OCI-LY3 (cell line): Measurements from ENCODE around the gene NAPB.

Experiments used
- H2AFZ ChIP-seq: fragments of 200-600, 300-600 bp; shearing (Covaris generic); 2 replicates; pipeline ENCODE4 v1.6.0; 2014; ENCODE audit warnings: antibody characterized with exemption, low read depth, low read length
- H3K27ac ChIP-seq: fragments of 200-600, 300-600 bp; sonication (generic); 2 replicates; pipeline ENCODE4 v1.5.1; 2014; ENCODE audit warnings: mild to moderate bottlenecking, low read length, moderate library complexity, mixed read lengths
- H3K27me3 ChIP-seq: fragments of 200-600, 300-600 bp; sonication (generic); 2 replicates; pipeline ENCODE4 v1.6.1; 2014; ENCODE audit warnings: low read depth, low read length, mixed read lengths
- H3K36me3 ChIP-seq: fragments of 200-600, 300-600 bp; sonication (generic); replicated peaks from 2 replicates; pipeline ENCODE3; 2014; ENCODE audit warnings: low read depth, low read length, mixed read lengths
- H3K4me1 ChIP-seq: fragments of 300-600, 200-600 bp; sonication (generic); 2 replicates; pipeline ENCODE4 v1.6.1; 2014; ENCODE audit warnings: low read length, mixed read lengths
- H3K4me2 ChIP-seq: fragments of 200-600, 300-600 bp; sonication (generic); 2 replicates; pipeline ENCODE4 v1.6.1; 2014; ENCODE audit warnings: low read length, mixed read lengths
- H3K4me3 ChIP-seq: fragments of 300-600, 200-600 bp; sonication (generic); 2 replicates; pipeline ENCODE4 v1.5.1; 2014; ENCODE audit warnings: antibody characterized with exemption, mild to moderate bottlenecking, low read length, moderate library complexity
- H3K79me2 ChIP-seq: fragments of 300-600, 200-600 bp; shearing (Covaris generic); 2 replicates; pipeline ENCODE4 v1.6.1; 2014; ENCODE audit warnings: mild to moderate bottlenecking, low read length, mixed read lengths
- H3K9ac ChIP-seq: fragments of 300-600, 200-600 bp; shearing (Covaris generic); 2 replicates; pipeline ENCODE4 v1.6.0; 2014; ENCODE audit warnings: mild to moderate bottlenecking, low read length, moderate library complexity
- H3K9me3 ChIP-seq: fragments of 200-600, 300-600 bp; shearing (Covaris generic); 2 replicates; pipeline ENCODE4 v1.6.1; 2014; ENCODE audit warnings: low read length, mixed read lengths; ENCODE audit not compliant: insufficient read depth
- H4K20me1 ChIP-seq: fragments of 200-600, 300-600 bp; sonication (generic); 2 replicates; pipeline ENCODE4 v1.6.1; 2016; ENCODE audit warnings: low read length, mixed read lengths; ENCODE audit not compliant: insufficient read depth
- EZH2phosphoT487 ChIP-seq: fragments of 200-600 bp; shearing (Covaris generic); IDR thresholded peaks from 2 replicates; pipeline ENCODE4 v1.6.1; 2018; ENCODE audit warnings: antibody characterized with exemption, mixed run types, low read depth
- TF ChIP-seq, protein P1 (sequence below): fragments of 200-600, 300-600 bp; sonication (generic); IDR thresholded peaks from 2 replicates; pipeline ENCODE4 v1.5.1; 2014; ENCODE audit warnings: antibody characterized with exemption, low read length, low read depth

The NAPB gene

DNA sequence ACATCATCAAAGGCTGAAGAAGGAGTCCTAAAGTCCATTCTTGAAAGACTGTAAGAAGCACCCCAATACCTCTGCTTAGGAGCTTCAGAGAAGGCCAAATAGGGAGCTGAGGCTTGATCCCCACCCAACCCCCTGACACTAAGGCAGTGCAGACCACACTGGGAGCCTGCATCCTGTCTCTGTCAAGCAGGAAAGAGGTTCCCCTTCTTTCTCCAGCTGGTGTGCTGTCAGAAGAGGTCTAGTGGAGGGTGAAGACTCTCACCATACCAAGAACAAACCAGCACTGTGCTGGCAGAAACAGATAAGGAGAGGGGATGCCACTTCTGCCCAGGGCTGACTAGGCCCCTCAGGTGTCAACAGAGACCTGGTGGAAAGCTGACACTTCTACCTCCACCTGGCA, 39.4 kb downstream of the NAPB start:
- no peaks in the 10 kb centered on the region for H3K79me2 ChIP-seq
- H3K9me3 ChIP-seq: no peaks in the 10 kb centered on the region
- no peak overlapping the region for H3K4me3 ChIP-seq
- no peak overlapping the region for H3K4me2 ChIP-seq
- TF ChIP-seq, protein P1, sequence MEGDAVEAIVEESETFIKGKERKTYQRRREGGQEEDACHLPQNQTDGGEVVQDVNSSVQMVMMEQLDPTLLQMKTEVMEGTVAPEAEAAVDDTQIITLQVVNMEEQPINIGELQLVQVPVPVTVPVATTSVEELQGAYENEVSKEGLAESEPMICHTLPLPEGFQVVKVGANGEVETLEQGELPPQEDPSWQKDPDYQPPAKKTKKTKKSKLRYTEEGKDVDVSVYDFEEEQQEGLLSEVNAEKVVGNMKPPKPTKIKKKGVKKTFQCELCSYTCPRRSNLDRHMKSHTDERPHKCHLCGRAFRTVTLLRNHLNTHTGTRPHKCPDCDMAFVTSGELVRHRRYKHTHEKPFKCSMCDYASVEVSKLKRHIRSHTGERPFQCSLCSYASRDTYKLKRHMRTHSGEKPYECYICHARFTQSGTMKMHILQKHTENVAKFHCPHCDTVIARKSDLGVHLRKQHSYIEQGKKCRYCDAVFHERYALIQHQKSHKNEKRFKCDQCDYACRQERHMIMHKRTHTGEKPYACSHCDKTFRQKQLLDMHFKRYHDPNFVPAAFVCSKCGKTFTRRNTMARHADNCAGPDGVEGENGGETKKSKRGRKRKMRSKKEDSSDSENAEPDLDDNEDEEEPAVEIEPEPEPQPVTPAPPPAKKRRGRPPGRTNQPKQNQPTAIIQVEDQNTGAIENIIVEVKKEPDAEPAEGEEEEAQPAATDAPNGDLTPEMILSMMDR: no peak
- TF ChIP-seq EZH2phosphoT487: no peak
- H3K27ac ChIP-seq: no peak overlapping the region
- H3K4me1 ChIP-seq: no peaks in the 10 kb centered on the region
- no peaks in the 10 kb centered on the region for H3K27me3 ChIP-seq
- peaks cover 23% of the 10 kb centered on the region for H3K36me3 ChIP-seq
- H2AFZ ChIP-seq: no peak overlapping the region
- no peaks in the 10 kb centered on the region for H4K20me1 ChIP-seq
- no peak overlapping the region for H3K9ac ChIP-seq

DNA sequence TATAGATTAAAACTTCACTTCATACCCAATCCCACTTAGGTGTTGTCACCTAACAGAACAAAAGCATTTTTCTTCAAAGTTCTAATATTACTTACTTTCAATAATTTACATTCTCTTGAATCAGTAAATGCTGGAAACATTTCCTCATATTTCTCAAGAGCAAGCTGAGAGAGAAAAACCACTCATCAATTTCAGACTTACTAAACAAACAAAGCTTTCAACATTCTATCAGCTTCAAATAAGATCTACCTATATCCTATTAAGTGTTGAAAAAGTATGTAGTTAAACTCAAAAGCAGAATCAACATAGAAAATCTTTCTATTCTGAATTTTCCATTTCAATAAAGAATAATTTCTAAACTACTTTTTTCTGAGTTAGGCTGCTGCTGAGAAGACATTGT, 41.5 kb downstream of the NAPB start:
- Histone ChIP-seq H3K9ac (no peak overlapping the region), H3K4me1 (no peaks in the 10 kb centered on the region), H3K27ac (no peak overlapping the region), H3K79me2 (no peaks in the 10 kb centered on the region), H3K4me2 (no peak overlapping the region), H3K36me3 (peaks cover 37% of the 10 kb centered on the region), H2AFZ (no peak overlapping the region), H3K4me3 (no peak overlapping the region), H3K27me3 (no peaks in the 10 kb centered on the region), H3K9me3 (no peaks in the 10 kb centered on the region), H4K20me1 (no peaks in the 10 kb centered on the region)
- no peak for TF ChIP-seq EZH2phosphoT487
- TF ChIP-seq, protein P1: no peak

DNA sequence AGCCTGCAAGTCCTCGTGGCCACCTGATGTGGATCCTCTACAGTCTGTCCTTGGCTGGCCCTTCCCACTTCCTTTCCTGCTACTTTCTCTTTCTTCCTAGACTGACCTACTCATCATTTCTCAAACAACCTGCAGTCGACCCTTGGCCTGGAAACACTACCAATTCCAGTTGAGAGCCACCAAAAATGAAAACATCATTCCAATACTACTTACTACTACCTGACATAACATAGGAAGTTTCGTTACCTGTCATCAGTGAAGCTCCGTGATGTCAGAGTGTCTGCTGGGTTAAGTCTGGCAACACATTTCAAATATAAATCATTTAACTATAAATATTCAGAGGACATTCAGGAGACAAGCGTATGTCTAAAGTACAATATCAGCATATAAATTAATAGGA, 45.5 kb downstream of the NAPB start:
- H4K20me1 ChIP-seq: no peaks in the 10 kb centered on the region
- H3K9ac ChIP-seq: no peak overlapping the region
- H3K27ac ChIP-seq: no peak overlapping the region
- no peaks in the 10 kb centered on the region for H3K27me3 ChIP-seq
- no peaks in the 10 kb centered on the region for H3K79me2 ChIP-seq
- peaks cover 10% of the 10 kb centered on the region for H3K4me1 ChIP-seq
- TF ChIP-seq EZH2phosphoT487: no peak
- TF ChIP-seq, protein P1: no peak
- H3K4me3 ChIP-seq: no peak overlapping the region
- no peak overlapping the region for H2AFZ ChIP-seq
- H3K4me2 ChIP-seq: no peak overlapping the region
- H3K9me3 ChIP-seq: no peaks in the 10 kb centered on the region
- peaks cover 60% of the 10 kb centered on the region for H3K36me3 ChIP-seq

DNA sequence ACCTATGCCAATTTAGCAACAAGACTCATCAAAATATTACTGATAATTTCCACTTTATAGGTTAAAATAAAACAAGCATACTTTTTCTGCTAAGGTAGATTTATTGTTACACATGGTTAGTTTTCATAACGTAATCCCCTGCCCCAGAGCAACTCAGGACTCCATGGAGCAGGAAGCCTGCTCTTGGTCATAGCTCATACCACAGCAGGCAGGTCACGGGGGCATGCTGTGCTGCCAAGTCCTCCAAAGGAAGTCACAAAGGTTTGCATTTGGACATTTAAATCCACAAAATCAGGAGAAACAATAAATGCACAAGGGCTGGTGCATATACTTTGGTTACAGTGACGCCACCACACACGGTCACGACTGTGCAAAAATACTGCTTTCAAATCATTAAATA, 46.8 kb downstream of the NAPB start:
- TF ChIP-seq, protein P1: no peak
- no peak for TF ChIP-seq EZH2phosphoT487
- Histone ChIP-seq H3K4me2 (no peak overlapping the region), H2AFZ (no peak overlapping the region), H3K79me2 (0 out of 2 replicates have a peak, but pooled peaks cover under 1% of the 10 kb centered on the region), H4K20me1 (no peaks in the 10 kb centered on the region; the same call in 1 of the 2 replicates), H3K4me3 (no peak overlapping the region), H3K9me3 (no peaks in the 10 kb centered on the region), H3K27me3 (no peaks in the 10 kb centered on the region), H3K4me1 (peaks cover 10% of the 10 kb centered on the region), H3K9ac (no peak overlapping the region), H3K27ac (no peak overlapping the region), H3K36me3 (peaks cover 73% of the 10 kb centered on the region)
